HG03135 (cell line): ENCODE data around the gene RBBP9.
A peak's percentile ranks its signal among the peaks of the same experiment; 100 is the strongest.
"Not testable (repeated sequence)": the region's sequence is repeated elsewhere in the genome, so short reads cannot be mapped to it uniquely, and the experiment has no call there.

Source experiments
- ATAC-seq: cut with Tn5 transposase; IDR thresholded peaks from one replicate; pipeline ENCODE4 v1.9.1; 2021; ENCODE audit warnings: mild to moderate bottlenecking, moderate library complexity; ENCODE audit not compliant: unreplicated experiment

The RBBP9 gene

GRCh38 chr20:18496740-18497592 is at the start of gene RBBP9:
Gene RBBP9 (minus strand): TSS chr20:18497225. CDS start chr20:18497167, 58 bp downstream.
- peak; percentile 94 for ATAC-seq

- ATAC-seq, result no peak
Measured at GRCh38 chr20:18545566-18545965, 48.5 kb upstream of the RBBP9 start.

GRCh38 chr20:18543932-18544331 is 46.9 kb upstream of the RBBP9 start:
- no peak for ATAC-seq

- no peak for ATAC-seq
Measured at GRCh38 chr20:18543216-18543615, 46.2 kb upstream of the RBBP9 start.

- ATAC-seq, result no peak
Measured at GRCh38 chr20:18541741-18542140, 44.7 kb upstream of the RBBP9 start.

- no peak for ATAC-seq
Measured at GRCh38 chr20:18537651-18538050, 40.6 kb upstream of the RBBP9 start.

GRCh38 chr20:18533978-18534644 is 37.1 kb upstream of the RBBP9 start:
- ATAC-seq, result no peak

- no peak for ATAC-seq
Measured at GRCh38 chr20:18533491-18533890, 36.5 kb upstream of the RBBP9 start.

- ATAC-seq, result no peak
Measured at GRCh38 chr20:18532626-18533025, 35.6 kb upstream of the RBBP9 start.

GRCh38 chr20:18529041-18529440 is 32.0 kb upstream of the RBBP9 start:
- ATAC-seq, result no peak

GRCh38 chr20:18527836-18528235 is 30.8 kb upstream of the RBBP9 start:
- ATAC-seq, result no peak

- no peak for ATAC-seq
Measured at GRCh38 chr20:18527339-18527738, 30.3 kb upstream of the RBBP9 start.

GRCh38 chr20:18526761-18527160 is 29.7 kb upstream of the RBBP9 start:
- not testable (repeated sequence) for ATAC-seq

GRCh38 chr20:18524646-18525045 is 27.6 kb upstream of the RBBP9 start:
- no peak for ATAC-seq

GRCh38 chr20:18523066-18523465 is 26.0 kb upstream of the RBBP9 start:
- no peak for ATAC-seq

GRCh38 chr20:18522066-18522465 is 25.0 kb upstream of the RBBP9 start:
- ATAC-seq, result not testable (repeated sequence)

- ATAC-seq, result no peak
Measured at GRCh38 chr20:18515973-18516372, 18.9 kb upstream of the RBBP9 start.

GRCh38 chr20:18514127-18514526 is 17.1 kb upstream of the RBBP9 start:
- ATAC-seq, result no peak

- ATAC-seq, result no peak
Measured at GRCh38 chr20:18513208-18513607, 16.2 kb upstream of the RBBP9 start.

- ATAC-seq, result no peak
Measured at GRCh38 chr20:18511571-18511970, 14.5 kb upstream of the RBBP9 start.

- ATAC-seq, result peak; percentile 96
Measured at GRCh38 chr20:18507218-18508191, 10.5 kb upstream of the RBBP9 start, which contains the start of gene SEC23B. Gene SEC23B (plus strand): TSS chr20:18507940. CDS start chr20:18510836, 2,896 bp downstream.
